Measurements from ENCODE around the gene TTC22.

Gene TTC22

DNA sequence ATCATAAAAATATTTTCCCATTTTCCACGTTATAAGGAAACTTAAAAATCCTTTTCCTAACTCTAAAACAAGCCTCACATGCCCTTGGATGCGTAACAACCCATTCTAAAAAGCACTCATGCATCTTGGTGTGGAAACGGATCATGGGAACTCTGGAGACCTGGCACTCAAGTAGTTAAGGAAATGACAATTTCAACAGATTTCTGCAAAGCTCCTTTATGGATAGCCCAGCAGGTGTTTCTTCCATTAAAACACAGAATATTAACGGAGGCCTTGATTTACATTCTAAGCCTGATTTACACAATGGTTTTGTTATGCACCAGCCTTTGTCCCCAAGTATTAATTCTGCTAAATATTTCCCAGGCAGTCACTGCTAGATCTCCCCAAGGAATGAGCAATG is 49.7 kb downstream of the TTC22 start:
- no peak for DNase-seq (ENCODE audit: low spot score)

- DNase-seq (ENCODE audit: low spot score), result no peak
Observed at GRCh38 chr1:54750596-54750995, 50.5 kb downstream of the TTC22 start.

DNA sequence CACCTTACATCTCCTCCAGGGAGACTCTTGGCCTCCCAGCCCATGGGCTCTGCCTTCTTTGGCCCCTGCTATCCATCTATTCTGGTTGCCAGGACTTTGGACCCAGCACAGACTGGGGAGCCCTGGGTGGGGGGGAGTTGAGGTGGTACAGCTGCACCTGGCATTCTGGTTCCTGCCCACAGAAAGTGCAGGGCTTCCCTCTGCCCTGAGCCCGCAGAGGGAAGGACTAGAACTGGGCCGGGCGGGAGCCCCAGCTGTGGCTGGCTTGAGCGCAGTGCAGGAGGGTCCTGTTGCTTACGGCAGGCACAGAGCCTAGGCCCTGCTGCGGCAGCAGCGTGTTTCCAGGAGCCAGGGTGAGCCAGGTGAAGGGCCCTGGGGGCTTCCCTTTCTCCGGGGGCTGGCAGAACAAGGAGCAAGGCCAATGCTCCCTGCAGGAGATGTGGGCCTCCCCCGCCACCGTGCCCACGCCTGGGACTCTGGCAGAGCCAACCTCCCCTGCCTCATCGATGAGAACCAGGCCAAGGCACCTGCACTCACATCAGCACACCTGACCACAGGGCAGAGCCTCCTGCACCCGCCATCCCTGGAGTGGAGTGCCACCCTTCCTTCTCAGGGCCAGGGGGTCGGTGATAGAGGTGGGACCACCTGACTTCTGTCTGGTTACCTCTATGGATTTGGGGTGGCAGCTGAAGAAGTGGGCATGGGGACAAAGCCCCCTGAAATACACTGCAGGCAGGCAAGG is 52.9 kb downstream of the TTC22 start:
- DNase-seq (ENCODE audit: low spot score), result no peak

DNA sequence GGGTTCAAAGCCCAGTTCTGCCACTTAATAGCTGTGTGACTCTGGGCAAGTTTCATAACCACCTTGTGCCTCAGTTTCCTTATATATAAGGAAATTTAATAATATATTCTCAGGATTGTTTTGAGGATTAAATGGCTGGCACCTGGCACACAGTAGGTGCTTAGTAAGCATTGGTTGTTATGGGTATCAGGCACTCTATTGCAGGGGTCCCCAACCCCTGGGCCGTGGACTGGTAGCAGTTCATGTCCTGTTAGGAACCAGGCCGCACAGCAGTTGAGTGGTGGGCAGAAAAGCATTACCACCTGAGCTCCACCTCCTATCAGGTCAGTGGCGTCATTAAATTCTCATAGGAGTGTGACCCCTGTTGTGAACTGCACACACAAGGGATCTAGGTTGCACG is 55.3 kb downstream of the TTC22 start:
- DNase-seq (ENCODE audit: low spot score), result no peak

DNA sequence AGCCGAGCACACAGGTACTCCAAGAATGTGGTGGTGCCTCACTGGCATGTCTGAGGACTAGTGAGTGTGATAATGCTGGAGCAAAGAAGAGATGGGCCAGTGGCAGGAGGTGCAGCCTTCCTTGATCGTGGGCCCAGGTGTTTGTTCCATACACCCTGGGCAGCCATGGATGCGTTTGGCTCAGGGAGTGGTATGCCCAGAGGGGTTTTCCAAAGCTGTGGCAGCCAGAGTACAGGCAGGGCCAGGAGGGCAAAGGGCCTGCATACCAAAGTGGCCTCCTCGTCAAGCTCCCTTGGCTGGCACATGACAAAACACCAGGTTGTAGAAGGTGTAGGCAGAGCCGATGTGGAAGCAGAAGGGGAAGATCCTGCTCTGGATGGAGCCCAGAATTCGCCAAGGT is 55.8 kb downstream of the TTC22 start:
- DNase-seq (ENCODE audit: low spot score), result no peak

GRCh38 chr1:54744696-54745095 is 56.4 kb downstream of the TTC22 start:
- DNase-seq (ENCODE audit: low spot score), result no peak

- no peak for DNase-seq (ENCODE audit: low spot score)
Observed at GRCh38 chr1:54743416-54744226, 57.5 kb downstream of the TTC22 start.

DNA sequence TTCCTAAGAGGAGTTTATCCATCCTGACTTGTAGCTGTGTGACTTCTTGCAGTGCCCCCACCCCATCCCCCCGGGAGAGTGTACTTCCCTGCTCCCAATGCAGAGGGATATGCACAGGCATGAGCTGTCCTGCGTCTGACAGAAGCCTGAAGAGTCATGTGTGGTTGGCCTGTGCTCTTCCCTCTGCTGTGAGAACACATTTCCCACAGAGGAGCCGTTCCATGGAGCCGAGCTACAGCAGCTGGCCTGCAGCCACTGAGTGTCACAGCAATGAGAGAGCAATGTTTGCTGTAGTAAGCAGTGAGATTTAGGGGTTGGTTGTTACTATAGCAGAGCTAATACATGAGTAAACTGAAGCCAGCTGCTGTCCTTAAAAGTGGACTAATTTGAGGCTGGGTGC is 58.8 kb downstream of the TTC22 start:
- DNase-seq (ENCODE audit: low spot score), result no peak

GRCh38 chr1:54741531-54741930 is 59.6 kb downstream of the TTC22 start:
- no peak for DNase-seq (ENCODE audit: low spot score)

DNA sequence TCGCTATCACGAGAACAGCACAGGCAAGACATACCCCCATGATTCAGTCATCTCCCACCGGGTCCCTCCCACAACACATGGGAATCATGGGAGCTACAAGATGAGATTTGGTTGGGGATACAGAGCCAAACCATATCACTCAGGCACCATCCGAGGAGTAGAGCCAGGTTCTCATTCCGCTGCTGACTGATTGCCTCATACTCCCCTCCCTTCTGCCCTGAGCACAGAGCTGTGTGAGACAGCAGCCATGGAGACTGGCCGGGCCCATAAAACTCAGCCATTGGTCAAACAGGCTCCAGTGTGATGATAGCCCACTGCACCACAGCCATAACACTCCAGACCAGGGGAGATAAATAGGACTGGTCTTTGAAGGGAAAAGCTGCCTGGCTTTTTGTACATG is 62.9 kb downstream of the TTC22 start:
- DNase-seq (ENCODE audit: low spot score), result no peak

GRCh38 chr1:54736685-54737084 is 64.4 kb downstream of the TTC22 start:
- DNase-seq (ENCODE audit: low spot score), result no peak

Measured in SK-N-DZ (cell line).